Measurements from ENCODE around the gene DYNC1H1.

Gene DYNC1H1

GRCh38 chr14:102035914-102036313 lies 71.5 kb downstream of the DYNC1H1 start:
- DNase-seq (ENCODE audit: low read depth), result no peak

DNA sequence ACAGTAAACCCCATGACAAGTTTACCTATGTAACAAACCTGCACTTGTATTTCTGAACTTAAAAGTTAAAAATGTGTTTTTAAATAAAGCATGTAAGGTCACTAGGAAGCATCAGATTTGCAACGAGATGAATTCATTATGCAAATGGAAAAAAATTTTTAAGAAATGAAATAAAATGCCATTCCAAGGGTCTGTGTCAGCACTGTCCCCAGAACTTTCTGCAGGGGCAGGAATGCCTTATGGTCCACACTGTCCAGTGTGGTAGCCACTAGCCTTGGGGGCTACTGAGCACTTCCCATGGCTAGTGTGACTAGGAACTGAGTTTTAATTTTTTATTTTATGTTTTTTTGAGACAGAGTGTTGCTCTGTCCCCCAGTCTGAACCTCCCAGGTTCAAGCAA lies 73.3 kb downstream of the DYNC1H1 start:
- DNase-seq (ENCODE audit: low read depth), result no peak

GRCh38 chr14:102039157-102039556 lies 74.8 kb downstream of the DYNC1H1 start:
- DNase-seq (ENCODE audit: low read depth), result no peak

GRCh38 chr14:102040153-102040552 lies 75.8 kb downstream of the DYNC1H1 start:
- DNase-seq (ENCODE audit: low read depth), result no peak

DNA sequence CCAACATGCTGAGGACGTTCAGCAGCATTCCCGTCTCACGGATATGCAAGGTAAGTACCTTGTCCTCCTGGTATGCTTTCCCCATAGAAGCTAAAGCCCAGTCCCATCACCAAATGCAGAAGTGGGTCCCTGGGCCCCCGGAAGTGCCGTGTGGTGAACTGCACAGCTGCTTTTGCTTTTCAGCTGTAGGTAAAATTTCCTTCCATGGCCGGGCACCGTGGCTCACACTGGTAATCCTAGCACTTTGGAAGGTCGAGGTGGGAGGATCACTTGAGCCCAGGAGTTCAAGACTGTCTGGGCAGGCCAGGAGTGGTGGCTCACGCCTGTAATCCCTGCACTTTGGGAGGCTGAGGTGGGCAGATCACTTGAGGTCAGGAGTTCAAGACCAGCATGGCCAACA lies 78.3 kb downstream of the DYNC1H1 start:
- no peak for DNase-seq (ENCODE audit: low read depth)

GRCh38 chr14:102043251-102044025 lies 79.1 kb downstream of the DYNC1H1 start:
- no peak for DNase-seq (ENCODE audit: low read depth)

- no peak for DNase-seq (ENCODE audit: low read depth)
Measured at GRCh38 chr14:102044566-102044965, 80.2 kb downstream of the DYNC1H1 start.

DNA sequence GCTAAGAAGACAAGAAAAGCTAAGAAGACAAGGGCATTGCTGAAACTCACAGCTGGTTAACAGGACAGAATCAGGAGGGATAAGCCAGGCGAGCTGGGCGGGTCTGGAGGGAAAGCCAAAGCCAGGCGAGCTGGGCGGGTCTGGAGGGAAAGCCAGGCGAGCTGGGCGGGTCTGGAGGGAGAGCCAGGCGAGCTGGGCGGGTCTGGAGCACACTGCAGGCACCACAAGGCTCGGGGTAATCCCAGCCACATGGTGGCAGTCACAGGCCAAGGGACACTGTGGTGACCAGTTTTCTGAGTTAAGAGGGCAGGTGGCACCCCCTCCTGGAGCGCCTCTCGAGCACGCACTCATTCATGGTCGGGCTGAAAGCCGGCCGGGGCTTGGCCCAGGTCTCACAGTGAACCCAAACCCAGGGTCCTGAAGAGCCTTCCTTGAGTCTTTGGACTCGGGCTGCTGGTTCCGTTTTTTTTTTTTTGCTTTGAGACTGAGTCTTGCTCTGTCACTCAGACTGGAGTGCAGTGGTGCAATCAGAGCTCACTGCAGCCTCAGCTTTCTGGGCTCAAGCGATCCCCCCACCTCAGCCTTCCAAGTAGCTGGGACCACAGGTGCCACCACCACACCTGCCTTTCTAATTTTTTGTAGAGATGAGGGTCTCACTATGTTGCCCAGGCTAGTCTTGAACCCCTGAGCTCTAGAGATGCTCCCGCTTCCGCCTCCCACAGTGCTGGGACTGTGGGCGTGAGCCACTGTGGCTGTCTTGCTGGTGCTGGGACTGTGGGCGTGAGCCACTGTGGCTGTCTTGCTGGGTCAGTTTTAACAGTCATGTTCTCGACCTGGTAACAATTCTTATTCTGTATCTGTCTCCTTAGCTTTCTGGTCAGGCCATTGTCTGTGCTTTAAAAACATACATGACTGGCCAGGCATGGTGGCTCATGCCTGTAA lies 82.2 kb downstream of the DYNC1H1 start:
- DNase-seq (ENCODE audit: low read depth), result no peak

DNA sequence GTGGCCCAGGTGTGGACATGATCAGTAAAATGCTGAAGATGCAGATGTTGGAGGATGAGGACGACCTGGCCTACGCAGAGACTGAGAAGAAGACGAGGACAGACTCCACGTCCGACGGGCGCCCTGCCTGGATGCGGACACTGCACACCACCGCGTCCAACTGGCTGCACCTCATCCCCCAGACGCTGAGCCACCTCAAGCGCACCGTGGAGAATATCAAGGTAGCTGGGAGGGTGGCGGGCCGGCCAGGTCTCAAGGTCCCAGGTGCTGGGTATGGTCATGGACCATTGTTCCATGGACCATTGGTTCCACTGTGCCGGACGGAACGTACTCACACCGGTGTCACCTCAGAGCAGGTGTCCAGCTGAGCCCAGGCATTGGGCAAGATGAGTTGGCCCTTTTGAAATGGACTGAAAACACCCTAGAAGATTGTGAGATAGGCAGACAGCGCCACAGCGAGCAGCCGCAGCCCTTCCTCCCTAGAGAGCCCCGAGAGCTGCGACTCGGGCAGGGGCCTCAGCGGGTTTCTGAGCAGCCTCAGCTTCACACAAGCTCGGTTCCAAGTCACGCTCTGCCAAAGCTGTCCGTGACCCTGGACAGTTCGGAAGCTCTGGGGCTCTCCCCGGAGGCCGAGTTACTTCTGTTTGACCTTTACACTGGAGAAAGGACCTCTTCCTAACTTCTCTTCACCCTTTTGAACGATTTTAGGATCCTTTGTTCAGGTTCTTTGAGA lies 83.6 kb downstream of the DYNC1H1 start:
- no peak for DNase-seq (ENCODE audit: low read depth)

GRCh38 chr14:102049258-102050025 lies 85.1 kb downstream of the DYNC1H1 start:
- no peak for DNase-seq (ENCODE audit: low read depth)

DNA sequence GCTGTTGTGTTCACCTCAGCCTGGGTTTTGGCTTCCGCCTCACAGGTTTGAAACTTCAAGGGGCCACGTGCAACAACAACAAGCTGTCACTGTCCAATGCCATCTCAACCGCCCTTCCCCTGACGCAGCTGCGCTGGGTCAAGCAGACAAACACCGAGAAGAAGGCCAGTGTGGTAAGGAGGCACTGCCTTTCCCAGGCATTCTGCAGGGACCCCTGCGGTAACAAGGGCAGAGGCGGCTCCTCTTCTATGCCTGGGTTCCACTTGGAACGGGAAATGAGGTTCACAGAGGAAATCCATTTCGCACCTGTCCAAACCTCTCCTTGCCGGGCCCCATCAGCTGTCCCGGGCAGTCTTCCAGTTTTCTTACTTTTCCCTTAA lies 85.6 kb downstream of the DYNC1H1 start:
- DNase-seq (ENCODE audit: low read depth), result no peak

- no peak for DNase-seq (ENCODE audit: low read depth)
Measured at GRCh38 chr14:102050625-102051024, 86.3 kb downstream of the DYNC1H1 start.

DNA sequence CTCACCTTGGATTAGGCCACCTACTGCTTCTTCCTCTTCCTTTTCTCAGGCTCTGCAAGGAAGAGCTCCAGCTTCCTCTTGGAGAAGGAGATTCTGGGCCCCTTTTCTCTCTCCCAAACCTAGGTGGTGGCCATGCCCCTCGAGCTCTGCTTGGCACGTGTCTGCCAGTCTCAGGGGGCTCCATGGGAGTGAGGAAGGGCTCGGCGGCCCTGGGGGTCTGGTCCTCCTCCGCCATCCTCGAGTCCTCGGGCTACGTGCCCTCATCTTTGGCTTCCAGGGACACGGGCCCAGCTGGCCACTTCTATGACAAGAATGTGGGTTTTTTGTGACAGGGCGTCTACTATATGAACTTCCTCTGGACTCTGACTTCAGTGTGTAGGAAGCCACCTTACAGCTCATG lies 88.1 kb downstream of the DYNC1H1 start:
- no peak for DNase-seq (ENCODE audit: low read depth)

DNA sequence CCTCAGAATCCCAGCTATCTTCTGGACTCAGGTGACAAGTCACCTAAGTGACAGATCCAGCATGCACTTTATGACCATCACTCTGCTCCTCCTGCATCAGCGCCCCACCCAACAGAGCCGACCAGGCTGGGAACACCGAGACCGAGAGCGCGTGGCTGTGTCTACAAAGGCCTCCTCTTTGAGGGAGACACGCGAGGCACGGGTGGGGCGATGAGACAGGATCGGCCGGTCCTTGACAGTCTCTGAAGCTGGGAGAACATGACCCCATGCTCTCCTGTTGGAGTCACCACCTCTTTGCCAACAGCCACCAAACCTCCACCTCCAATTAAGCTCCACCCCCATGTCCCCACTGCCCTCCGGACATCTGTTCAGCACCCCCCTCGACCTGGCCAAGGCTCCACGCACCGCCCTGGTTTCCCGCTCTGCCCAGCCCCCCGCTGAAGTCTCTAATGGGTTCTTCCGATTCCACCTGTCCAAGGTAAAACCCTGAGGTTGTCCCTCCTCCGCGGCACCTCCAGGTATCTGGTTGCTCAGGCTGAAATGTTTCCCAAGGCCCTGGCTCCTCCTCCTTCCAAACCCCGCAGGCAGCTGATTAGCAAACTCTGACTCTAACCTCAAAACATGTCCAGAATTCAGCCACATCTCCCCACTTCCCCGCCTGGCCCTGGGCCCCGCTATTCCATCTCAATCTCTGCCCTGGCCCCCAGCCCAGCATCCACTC lies 91.0 kb downstream of the DYNC1H1 start:
- DNase-seq (ENCODE audit: low read depth), result no peak

- DNase-seq (ENCODE audit: low read depth), result no peak
Measured at GRCh38 chr14:102056694-102057442, 92.5 kb downstream of the DYNC1H1 start.

- no peak for DNase-seq (ENCODE audit: low read depth)
Measured at GRCh38 chr14:102057480-102058114, 93.2 kb downstream of the DYNC1H1 start.

- no peak for DNase-seq (ENCODE audit: low read depth)
Measured at GRCh38 chr14:102058146-102058545, 93.8 kb downstream of the DYNC1H1 start.

GRCh38 chr14:102058961-102059360 lies 94.6 kb downstream of the DYNC1H1 start:
- DNase-seq (ENCODE audit: low read depth), result no peak

DNA sequence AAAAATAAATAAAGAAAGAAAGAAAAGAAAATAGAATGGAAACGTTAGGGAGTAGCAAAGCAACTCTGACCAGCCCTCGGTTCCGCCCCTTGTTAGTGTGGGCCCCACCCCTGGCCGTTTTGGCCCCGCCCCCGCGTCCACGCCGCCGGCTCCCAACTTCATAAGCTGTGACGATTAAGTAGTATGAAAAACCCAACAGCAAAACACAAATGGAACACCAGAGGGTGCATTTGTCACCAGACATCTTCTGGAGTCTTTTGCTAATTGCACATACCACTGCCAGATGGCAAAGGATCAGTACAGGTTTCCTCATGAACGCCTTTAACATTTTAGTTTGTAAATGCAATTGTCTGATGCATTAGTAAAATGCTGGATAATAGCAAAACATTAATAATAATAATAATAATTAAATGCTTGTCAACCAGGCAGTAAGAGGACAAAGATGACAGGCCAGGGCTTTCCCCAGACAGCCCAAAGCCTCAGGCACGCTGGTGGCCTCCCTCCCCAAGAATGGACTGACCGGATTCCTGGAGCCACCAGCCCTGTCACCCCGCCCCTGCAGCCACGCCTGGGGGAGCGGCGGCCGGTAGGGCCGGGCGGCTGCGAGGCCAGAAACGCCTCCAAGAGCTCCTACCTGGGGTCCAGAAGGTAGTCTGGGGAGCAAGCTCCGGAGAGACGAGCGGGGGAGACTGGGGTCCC lies 98.9 kb downstream of the DYNC1H1 start:
- DNase-seq (ENCODE audit: low read depth), result peak; percentile 40

All from HS-5 (cell line).